NCI-H82 (cell line): ENCODE results near the gene C19orf38.
A peak's percentile ranks its signal among the peaks of the same experiment; 100 is the strongest.
"Not testable (repeated sequence)": the region's sequence is repeated elsewhere in the genome, so short reads cannot be mapped to it uniquely, and the experiment has no call there.

Experiments used
- DNase-seq: peaks from one replicate; lab custom pipeline; 2025; lab: John Stamatoyannopoulos, UW

Gene C19orf38

GRCh38 chr19:10852098-10852800 lies 4.0 kb downstream of the C19orf38 start:
- no peak for DNase-seq

GRCh38 chr19:10852941-10853340 lies 4.7 kb downstream of the C19orf38 start:
- no peak for DNase-seq

GRCh38 chr19:10854350-10855089 lies 6.3 kb downstream of the C19orf38 start:
- no peak for DNase-seq

GRCh38 chr19:10855879-10856522 lies 7.8 kb downstream of the C19orf38 start:
- peak; percentile 50 for DNase-seq

GRCh38 chr19:10856899-10857298 lies 8.7 kb downstream of the C19orf38 start:
- DNase-seq = not testable (repeated sequence)

- DNase-seq = peak; percentile 63
Measured at GRCh38 chr19:10858204-10858828, 10.1 kb downstream of the C19orf38 start.

- DNase-seq = peak; percentile 51
Measured at GRCh38 chr19:10861103-10861651, 13.0 kb downstream of the C19orf38 start.

GRCh38 chr19:10862561-10863106 lies 14.4 kb downstream of the C19orf38 start:
- DNase-seq = no peak

- DNase-seq = no peak
Measured at GRCh38 chr19:10863107-10863717, 15.0 kb downstream of the C19orf38 start.

- peak; percentile 85 for DNase-seq
Measured at GRCh38 chr19:10864538-10864899, 16.3 kb downstream of the C19orf38 start.

GRCh38 chr19:10866495-10866894 lies 18.3 kb downstream of the C19orf38 start:
- no peak for DNase-seq

- no peak for DNase-seq
Measured at GRCh38 chr19:10868872-10869547, 20.8 kb downstream of the C19orf38 start.

GRCh38 chr19:10869872-10870311 lies 21.7 kb downstream of the C19orf38 start:
- DNase-seq = not testable (repeated sequence)

- no peak for DNase-seq
Measured at GRCh38 chr19:10870501-10870954, 22.3 kb downstream of the C19orf38 start.

GRCh38 chr19:10870955-10871603 lies 22.9 kb downstream of the C19orf38 start, which contains the start of gene CARM1:
CARM1 (plus strand) TSS chr19:10871553; CDS start chr19:10871703, 150 bp downstream.
- DNase-seq = peak; percentile 99

- DNase-seq = peak; percentile 51
Measured at GRCh38 chr19:10871711-10872545, 23.7 kb downstream of the C19orf38 start.

- no peak for DNase-seq
Measured at GRCh38 chr19:10872546-10873107, 24.4 kb downstream of the C19orf38 start.

- no peak for DNase-seq
Measured at GRCh38 chr19:10874024-10874423, 25.8 kb downstream of the C19orf38 start.
